ENCODE data around the gene VIPR1.
"Not testable (repeated sequence)": the region's sequence is repeated elsewhere in the genome, so short reads cannot be mapped to it uniquely, and the experiment has no call there.

Gene VIPR1

DNA sequence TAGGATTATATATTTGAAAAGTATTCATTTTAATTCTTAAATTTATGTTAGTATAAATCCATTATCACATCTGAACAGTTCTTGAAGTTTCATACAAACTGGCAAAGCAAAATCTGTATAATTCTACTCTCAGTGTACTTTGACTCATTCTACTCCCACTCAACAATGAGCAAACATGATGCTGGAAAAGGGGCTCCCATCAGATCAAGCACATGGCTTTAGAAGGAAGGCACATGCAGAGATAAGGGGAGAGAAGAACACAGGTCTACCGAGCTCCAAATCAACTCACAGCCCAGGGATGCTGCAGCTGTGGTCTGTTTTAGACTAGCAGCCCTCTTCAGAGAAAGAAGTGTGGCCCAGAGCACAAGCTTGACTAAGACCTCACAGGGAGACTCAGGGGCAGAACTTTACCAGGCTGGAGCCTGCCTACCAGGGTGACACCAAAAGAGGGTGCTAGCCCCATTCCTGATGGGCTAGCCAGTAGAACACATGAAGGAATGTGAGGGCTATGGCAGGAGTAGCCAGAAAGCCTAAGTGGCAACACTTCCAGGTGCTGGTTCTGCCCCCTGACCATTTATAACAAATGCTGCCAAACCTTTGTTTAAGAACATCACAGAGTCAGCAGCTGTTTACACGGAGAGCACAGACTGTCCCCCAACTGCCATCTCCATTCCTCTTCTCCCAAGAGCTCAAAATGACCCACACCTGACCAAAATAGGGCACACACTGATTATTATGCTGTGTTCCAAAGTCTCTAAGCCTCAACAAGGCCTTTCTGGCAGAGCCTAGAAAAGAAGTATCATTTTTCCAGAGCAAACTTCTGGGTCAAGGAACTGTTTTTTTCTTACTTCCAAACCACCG, 59.8 kb downstream of the VIPR1 start:
- FAIRE-seq (no peak), DNase-seq (ENCODE audit: insufficient read length) (no peak)

DNA sequence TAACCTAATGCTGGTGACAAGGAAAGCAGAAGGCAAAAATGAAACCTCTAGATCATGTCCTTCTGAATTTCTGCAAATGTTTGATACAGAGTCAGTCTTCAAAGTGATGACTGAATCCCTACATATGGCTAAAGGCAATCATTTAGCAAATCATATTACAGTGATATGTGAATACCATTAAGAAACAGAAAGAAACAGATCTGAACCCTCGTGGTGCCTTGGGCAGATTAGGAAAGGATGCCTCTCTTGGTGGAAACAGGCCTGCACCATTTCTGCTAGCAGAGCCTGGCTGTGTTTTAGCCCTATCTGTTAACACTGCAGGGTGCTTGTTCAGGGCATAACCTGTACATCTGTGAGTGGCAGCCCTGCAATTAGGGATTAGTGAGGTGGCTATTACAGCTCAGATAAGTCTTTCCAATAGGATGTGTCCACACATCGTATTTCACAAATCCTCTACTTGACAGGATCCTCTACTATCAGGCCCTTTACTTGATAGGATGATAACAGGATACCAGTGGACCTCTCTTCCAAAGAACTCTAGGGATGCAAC, 67.2 kb downstream of the VIPR1 start:
- FAIRE-seq, result no peak
- TF ChIP-seq POLR2A (IDR thresholded peaks at IDR 0.05; ENCODE audit: low read depth, low read length), result no peak
- TF ChIP-seq TAF1 (IDR thresholded peaks at IDR 0.05; ENCODE audit: borderline replicate concordance, low read depth, low read length), result no peak
- no peak for TF ChIP-seq POLR2AphosphoS5 (IDR thresholded peaks at IDR 0.05; ENCODE audit: low read depth, low read length)
- no peak for DNase-seq (ENCODE audit: insufficient read length)

More for the DNA sequence above, 59.8 kb downstream of the VIPR1 start:
- TF ChIP-seq POLR2AphosphoS5 (IDR thresholded peaks at IDR 0.05; ENCODE audit: low read depth, low read length), result no peak
- no peak for TF ChIP-seq POLR2A (IDR thresholded peaks at IDR 0.05; ENCODE audit: low read depth, low read length)
- no peak for TF ChIP-seq TAF1 (IDR thresholded peaks at IDR 0.05; ENCODE audit: borderline replicate concordance, low read depth, low read length)

DNA sequence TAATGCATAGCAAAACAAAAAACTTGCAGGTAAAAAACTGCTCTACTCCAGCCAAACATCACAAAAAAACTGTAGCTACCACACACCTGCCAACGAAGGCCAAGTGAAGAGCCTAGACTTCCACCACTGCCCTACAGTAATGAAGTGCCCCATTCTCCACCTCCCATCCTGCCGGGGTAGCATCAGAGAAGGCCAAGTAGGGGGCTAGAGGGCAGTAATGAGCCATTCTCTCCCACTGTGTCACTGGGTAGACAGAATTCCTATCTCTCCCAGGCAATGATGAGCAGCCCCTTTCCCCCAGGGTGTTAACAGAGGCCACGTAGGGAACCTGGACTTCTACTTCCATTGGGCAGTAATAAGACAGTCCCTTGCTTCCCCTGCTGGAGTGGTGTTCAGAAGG, 69.8 kb downstream of the VIPR1 start:
- FAIRE-seq, result peak; percentile 5
- DNase-seq (ENCODE audit: insufficient read length), result no peak
- TF ChIP-seq TAF1 (IDR thresholded peaks at IDR 0.05; ENCODE audit: borderline replicate concordance, low read depth, low read length) (no peak), POLR2A (IDR thresholded peaks at IDR 0.05; ENCODE audit: low read depth, low read length) (no peak), POLR2AphosphoS5 (IDR thresholded peaks at IDR 0.05; ENCODE audit: low read depth, low read length) (no peak)

DNA sequence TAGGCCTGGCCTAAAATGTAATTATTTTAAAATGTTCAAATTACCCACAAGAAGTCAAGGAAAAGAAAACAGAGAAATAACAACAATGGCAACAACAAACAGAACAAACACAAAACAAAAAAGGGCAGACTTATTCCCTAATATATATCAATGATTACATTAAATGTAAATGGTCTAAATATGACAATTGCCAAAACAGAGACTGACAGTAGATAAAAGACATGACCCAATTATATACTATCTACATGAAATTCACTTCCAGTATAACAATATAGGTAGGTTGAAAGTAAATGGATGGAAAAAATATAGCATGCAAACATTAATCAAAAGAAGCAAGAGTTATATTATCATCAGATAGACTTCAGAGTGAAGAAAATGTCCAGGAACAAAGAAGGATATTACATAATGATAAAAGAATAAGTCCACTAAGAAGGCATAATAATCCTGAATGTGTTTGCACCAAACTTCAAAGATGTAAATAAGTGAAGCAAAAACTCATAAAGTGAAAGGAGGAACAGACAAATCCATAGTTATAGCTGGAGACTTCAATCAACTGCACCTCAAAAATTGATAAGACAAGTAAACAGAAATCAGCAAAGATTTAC, 72.8 kb downstream of the VIPR1 start:
- FAIRE-seq (no peak), DNase-seq (ENCODE audit: insufficient read length) (no peak)
- TF ChIP-seq TAF1 (IDR thresholded peaks at IDR 0.05; ENCODE audit: borderline replicate concordance, low read depth, low read length) (no peak), POLR2A (IDR thresholded peaks at IDR 0.05; ENCODE audit: low read depth, low read length) (no peak), POLR2AphosphoS5 (IDR thresholded peaks at IDR 0.05; ENCODE audit: low read depth, low read length) (no peak)

DNA sequence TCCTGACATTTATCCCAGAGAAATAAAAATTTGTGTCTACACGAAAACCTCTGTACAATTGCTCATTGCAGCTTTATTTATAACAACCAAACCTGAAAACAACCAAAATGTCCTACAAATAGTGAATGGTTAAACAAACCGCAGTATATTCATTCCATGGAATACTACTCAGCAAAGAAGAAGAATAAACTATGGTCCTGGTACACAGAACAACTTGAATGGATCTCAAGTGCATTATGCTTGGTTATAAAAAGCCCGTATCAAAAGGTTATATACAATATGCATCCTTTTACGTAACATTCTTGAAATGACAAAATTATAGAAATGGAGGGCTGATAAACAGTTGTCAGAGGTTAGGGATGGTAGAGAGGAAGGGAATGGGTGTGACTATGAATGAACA, 75.6 kb downstream of the VIPR1 start:
- no peak for TF ChIP-seq POLR2A (IDR thresholded peaks at IDR 0.05; ENCODE audit: low read depth, low read length)
- no peak for TF ChIP-seq TAF1 (IDR thresholded peaks at IDR 0.05; ENCODE audit: borderline replicate concordance, low read depth, low read length)
- TF ChIP-seq POLR2AphosphoS5 (IDR thresholded peaks at IDR 0.05; ENCODE audit: low read depth, low read length), result no peak
- FAIRE-seq (no peak), DNase-seq (ENCODE audit: insufficient read length) (no peak)

DNA sequence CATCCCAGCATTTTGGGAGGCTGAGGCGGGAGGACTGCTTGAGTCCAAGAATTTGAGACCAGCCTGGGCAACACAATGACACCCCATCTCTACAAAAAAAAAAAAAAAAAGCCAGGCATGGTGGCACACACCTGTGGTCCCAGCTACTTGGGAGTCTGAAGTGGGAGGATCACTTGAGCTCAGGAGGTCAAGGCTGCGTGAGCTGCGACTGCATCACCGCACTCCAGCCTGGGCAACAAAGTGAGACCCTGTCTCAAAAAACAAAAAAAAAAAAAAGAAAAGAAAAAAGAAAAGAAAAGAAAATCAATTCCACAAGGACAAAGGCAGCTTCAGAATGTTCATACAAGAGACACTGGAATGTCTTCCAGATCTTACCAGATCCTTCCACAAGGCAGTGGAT, 76.9 kb downstream of the VIPR1 start:
- DNase-seq (ENCODE audit: insufficient read length); FAIRE-seq: not testable (repeated sequence)

DNA sequence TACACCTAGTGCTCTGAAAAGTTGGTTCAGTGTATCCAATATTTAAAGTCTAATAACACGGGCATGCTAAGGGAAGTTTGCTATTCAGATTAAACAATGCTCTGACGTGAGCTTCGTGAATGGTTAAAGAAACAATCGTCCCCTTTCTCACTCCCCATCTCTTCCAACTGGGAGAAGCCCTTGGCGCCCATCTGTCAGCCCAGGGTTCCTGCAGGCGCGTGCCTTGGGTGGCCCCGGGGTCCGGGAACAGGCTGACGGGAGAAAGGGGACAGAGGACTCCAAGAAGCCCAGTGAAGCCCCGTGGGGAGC, 78.9 kb downstream of the VIPR1 start:
- FAIRE-seq (no peak), DNase-seq (ENCODE audit: insufficient read length) (no peak)
- no peak for TF ChIP-seq TAF1 (IDR thresholded peaks at IDR 0.05; ENCODE audit: borderline replicate concordance, low read depth, low read length)
- TF ChIP-seq POLR2AphosphoS5 (IDR thresholded peaks at IDR 0.05; ENCODE audit: low read depth, low read length), result no peak
- no peak for TF ChIP-seq POLR2A (IDR thresholded peaks at IDR 0.05; ENCODE audit: low read depth, low read length)

DNA sequence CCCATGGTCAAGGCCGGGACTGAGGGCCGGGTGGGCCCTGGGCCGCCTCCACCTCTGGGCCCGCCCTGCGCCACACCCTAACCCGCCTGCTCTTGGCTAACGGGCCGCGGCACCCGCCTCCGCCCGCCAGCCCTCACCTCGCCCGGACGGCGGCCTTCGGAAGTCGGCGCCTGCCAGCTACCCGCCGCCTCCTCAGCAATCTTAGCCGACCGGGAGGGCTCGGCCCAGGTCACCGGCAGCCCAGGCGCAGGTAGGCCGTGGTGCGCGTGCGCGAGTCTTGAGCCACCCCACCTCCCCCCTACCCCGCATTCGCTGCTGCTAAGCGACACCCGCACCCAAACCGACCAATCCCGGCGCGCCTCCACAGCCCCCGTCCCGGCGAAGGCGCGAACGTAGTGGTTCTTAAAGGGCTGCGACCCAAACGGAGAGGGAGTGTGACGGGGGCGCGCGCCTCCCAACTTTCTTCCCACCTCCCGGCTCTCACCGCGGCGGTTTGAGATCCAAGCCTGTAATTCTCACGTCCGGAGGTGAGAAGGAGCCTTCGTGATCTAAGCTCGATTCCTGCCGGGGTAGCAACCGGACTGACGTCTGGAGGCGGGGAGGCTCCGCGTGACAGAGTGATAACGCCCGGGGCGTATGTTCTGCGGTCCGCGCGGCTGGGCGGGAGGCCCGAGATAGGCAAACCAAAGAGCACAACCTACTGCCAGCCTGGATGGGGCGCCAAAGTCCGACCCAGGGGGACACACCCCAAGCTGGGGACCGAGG, 79.4 kb downstream of the VIPR1 start, which contains the start of gene SEC22C:
TSS of gene SEC22C (minus strand) at position 259 of the 765 bp plus-strand sequence. CDS start 12,921 bp downstream, outside the sequence.
- peak; percentile 98 for FAIRE-seq
- peak; percentile 79 for TF ChIP-seq POLR2A (IDR thresholded peaks at IDR 0.05; ENCODE audit: low read depth, low read length)
- TF ChIP-seq POLR2AphosphoS5 (IDR thresholded peaks at IDR 0.05; ENCODE audit: low read depth, low read length), result peak; percentile 77
- TF ChIP-seq TAF1 (IDR thresholded peaks at IDR 0.05; ENCODE audit: borderline replicate concordance, low read depth, low read length), result 0 out of 2 replicates have a peak, but pooled peaks have one; percentile 29

DNA sequence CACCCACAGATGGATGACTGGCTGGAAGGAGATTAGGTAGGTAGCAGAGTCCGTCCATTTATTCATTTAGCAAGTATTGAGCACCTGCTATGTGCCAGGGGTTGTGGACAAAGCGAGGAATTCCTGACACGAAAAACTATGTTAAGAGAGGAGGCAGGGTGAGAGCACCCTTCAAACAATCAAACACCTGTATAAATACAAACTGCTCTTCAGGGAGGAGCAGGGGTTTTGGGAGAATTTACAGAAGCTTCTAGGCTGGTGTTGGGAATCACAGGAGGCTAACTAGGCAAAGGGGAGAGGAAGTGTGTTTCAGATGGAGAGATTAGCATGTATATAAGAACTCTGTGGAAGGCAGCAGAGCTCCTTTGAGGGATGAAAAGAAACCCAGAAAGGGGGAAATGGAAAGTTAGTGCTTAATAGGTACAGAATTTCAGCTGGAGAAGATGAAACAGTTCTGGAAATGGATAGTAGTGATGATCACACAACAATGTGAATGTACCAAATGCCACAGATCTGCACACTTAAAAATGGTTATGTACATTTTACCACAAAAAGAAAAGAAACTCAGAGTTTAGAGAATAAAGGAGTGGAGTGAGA, 80.1 kb downstream of the VIPR1 start:
- DNase-seq (ENCODE audit: insufficient read length) (no peak), FAIRE-seq (no peak)
- TF ChIP-seq POLR2AphosphoS5 (IDR thresholded peaks at IDR 0.05; ENCODE audit: low read depth, low read length), result no peak
- no peak for TF ChIP-seq TAF1 (IDR thresholded peaks at IDR 0.05; ENCODE audit: borderline replicate concordance, low read depth, low read length)
- no peak for TF ChIP-seq POLR2A (IDR thresholded peaks at IDR 0.05; ENCODE audit: low read depth, low read length)

More for the DNA sequence above, 79.4 kb downstream of the VIPR1 start, which contains the start of gene SEC22C:
- DNase-seq (ENCODE audit: insufficient read length), result peak; percentile 99
